HG03139 (cell line): ENCODE data around the gene PPP6R2.
"Not testable (repeated sequence)": the region's sequence is repeated elsewhere in the genome, so short reads cannot be mapped to it uniquely, and the experiment has no call there.

Experiments
- ATAC-seq: cut with Tn5 transposase; IDR thresholded peaks from one replicate; pipeline ENCODE4 v1.9.1; 2021; ENCODE audit not compliant: unreplicated experiment

Gene PPP6R2

DNA sequence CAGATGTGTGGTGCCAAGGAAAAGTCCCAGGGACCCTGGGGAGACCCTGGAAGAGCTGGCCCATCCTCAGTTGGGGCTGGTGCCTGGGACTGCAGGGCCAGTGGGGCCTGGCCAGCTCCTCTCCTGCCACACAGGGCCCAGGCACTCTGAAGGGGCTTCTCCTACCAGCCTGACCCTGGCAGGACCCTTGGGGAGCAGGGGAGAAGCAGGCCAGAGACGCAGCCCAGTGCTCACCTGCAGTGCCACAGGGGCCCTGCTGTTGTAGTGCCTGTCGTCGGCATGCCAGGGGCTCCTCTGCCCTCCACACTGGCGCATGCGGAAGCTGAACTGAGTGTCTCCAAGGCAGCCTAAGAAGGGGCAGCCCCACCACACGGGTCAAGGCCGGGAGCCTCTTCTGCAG lies 25.5 kb upstream of the PPP6R2 start:
- ATAC-seq, result no peak

DNA sequence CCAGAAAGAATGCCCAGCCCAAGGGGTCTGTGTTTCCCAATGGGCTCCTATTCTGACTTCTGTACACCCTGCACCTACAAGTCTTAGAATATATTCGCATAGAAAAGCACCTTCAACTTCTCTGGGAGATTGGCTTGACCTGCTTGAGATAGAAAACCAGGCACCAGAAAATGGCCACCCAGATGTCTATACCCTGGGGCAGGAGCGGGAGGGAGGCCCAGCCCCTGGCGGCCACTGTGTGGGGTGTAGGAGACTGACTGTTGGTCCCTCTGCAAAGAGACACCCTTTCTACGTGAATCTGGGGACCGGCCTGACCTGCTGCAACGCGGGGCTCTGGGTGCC lies 24.8 kb upstream of the PPP6R2 start:
- ATAC-seq, result no peak

DNA sequence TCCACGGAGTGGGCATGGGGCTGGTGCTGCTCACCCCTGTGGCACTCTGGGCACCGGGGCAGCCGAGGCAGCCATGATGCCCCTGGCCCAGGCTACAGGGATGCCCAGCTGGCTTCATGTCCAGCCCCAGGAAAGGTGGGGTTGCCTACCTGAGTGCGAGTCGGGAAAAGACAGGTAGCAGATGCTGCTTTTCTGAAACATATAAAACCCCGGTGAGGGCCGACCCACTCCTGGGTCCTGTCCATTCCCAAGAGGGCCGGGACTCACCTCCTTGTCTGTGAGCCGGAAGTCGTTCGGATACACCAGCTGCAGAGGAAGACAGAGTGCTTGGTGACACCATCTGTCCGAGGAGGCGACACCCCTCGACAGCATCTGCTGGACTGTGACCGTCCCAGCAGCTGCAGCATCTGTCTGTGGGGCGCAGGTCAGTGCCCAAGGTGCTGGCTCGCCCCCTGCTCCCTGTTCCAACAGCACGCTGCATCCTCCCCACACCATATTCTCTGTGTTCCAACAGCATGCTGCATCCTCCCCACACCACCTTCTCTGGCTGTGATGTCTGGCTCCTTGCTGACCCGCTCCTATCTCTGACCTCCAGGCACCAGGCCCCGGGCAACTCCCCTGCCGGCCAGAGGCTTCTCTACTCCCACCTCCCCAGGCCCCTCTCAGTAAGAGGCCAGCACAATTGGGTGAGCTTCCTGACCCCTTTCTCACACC lies 24.3 kb upstream of the PPP6R2 start:
- ATAC-seq, result no peak

DNA sequence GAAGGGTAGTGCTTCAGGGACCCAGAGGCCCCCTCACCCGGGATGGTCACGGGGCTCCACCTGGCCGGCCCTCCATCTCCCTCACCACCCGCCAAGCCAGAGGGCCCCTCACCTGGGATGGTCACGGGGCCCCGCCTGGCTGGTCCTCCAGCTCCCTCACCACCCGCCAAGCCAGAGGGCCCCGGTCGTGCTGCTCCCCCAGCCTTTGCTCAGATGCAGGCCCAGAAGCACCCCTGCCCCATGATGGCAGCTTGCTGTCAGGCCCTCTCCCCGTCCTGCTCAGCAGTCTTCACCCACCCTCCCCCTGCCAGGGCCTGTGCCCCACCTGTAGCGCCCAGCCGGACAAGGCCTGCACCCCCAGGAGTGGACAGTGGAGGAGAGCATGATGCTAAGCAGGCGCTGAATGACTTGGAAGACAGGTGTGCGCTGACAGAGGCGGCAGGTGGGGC lies 23.6 kb upstream of the PPP6R2 start:
- no peak for ATAC-seq

DNA sequence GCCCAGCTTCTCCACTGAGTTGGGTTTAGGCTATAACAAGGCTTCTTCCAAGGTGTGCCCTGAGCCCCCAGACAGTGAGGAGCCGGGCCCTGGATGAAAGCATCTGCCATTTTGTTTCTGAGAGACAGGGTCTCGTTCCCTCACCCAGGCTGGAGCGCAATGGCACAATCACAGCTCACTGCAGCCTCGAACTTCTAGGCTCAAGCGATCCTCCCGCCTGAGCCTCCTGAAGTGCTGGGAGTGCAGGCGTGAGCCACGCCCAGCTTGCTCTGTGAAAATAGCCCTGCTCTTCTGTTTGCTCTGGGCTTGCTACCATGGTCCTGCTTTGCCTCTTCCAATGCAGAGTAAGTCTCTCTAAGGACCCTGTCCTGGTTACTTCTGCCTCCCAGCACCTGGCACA lies 23.0 kb upstream of the PPP6R2 start:
- ATAC-seq, result no peak

DNA sequence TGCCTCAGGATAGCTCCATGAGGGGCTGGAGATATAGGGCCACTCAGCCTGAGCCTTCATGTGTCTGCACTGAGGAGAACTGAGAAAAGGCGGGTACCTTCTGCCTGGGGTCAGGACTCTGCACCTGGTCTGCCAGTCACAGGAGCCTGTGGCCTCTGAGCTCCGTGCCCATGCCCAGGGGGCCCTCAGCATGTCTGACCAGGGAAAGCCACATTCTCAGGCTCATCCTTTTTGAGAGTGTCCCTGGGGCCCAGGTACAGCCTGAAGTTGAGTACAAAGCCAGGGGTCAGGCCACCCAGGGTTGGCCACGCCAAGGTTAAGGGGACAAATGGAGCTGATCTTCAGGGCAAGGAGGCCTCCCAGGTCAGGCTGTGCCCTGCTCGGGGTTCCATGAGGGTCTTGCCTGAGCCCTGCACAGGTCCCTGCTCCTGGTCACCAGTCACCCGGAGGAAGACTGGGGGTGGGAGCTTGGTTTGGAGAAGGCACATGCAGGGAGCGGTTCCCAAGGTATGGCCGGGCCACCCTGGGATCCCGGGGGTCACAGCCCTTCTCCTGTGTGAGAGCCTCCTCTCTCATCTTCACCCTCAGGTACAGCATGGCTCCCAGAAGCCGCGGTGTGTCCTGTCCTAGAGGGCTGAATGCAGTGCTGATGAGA lies 22.3 kb upstream of the PPP6R2 start:
- ATAC-seq, result no peak

DNA sequence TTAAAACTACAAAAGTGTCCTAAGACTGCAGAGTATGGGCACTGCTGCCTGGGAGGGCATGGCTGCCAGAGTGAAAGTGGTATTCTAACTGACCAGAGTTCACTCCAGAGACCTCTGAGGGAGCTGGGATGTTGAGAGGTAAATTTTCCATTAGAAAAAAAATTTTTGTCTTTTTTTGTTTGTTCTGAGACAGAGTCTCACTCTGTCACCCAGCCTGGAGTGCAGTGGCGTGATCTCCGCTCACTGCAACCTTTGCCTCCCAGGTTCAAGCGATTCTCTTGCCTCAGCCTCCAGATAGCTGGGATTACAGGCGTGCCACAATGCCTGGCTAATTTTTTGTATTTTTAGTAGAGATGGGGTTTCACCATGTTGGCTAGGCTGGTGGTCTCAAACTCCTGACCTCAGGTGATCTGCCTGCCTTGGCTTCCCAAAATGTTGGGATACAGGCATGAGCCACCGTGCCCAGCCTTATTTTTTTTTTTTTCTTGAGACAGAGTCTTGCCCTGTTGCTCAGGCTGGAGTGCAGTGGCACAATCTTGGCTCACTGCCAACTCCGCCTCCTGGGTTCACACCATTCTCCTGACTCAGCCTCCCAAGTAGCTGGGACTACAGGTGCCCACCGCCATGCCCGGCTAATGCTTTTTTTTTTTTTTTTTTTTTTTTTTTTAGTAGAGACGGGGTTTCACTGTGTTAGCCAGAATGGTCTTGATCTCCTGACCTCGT lies 20.6 kb upstream of the PPP6R2 start:
- ATAC-seq, result not testable (repeated sequence)

DNA sequence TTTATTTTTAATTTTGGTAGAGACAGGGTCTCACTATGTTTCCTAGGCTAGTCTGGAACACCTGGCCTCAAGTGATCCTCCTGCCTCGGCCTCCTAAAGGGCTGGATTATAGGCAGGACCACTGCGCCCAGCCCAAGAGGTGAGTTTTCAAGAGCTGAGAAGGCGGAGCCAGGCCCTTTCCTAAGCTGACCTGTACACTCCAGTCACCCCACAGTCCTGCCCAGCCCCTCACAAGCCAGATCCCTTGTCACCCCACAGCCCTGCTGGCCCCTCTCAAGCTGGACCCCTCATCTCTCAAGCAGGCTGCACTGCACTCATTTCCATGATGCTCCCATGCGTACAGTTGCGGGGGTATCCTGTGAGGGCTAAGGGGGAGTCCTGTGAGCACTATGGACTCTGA lies 19.2 kb upstream of the PPP6R2 start:
- no peak for ATAC-seq

DNA sequence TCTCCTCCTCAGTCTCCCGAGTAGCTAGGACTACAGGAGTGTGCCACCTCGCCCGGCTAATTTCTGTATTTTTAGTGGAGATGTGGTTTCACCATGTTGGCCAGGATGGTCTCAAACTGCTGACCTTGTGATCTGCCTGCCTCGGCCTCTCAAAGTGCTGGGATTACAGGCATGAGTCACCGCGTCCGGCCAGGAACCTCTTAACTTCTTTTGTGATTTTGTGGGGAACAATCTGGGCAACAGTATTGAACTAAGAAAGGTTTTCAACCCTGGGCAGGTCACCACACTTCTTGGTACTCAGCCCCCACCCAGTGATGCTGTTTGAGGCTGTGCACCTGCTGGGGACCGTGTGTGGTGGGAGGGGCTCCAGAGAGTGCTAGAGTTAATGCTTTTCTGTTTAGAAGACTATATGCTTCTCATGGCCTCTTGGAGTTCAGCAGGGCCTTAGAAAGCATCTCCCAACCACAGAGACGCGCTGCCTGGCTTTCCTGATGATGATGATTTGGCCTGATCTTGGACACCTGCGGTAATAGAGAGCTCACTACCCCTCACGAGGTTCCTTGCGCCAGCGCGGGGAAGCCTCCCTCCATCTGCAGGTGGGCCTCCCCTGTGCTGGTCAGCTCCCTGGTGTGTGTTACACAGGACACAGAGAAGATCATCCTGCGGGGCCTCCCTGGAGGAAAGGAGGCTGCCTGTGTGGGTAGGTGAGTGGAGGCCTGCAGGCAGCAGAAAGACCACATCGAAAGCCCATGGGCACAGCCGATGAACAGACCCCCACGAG lies 17.5 kb upstream of the PPP6R2 start:
- ATAC-seq, result no peak

DNA sequence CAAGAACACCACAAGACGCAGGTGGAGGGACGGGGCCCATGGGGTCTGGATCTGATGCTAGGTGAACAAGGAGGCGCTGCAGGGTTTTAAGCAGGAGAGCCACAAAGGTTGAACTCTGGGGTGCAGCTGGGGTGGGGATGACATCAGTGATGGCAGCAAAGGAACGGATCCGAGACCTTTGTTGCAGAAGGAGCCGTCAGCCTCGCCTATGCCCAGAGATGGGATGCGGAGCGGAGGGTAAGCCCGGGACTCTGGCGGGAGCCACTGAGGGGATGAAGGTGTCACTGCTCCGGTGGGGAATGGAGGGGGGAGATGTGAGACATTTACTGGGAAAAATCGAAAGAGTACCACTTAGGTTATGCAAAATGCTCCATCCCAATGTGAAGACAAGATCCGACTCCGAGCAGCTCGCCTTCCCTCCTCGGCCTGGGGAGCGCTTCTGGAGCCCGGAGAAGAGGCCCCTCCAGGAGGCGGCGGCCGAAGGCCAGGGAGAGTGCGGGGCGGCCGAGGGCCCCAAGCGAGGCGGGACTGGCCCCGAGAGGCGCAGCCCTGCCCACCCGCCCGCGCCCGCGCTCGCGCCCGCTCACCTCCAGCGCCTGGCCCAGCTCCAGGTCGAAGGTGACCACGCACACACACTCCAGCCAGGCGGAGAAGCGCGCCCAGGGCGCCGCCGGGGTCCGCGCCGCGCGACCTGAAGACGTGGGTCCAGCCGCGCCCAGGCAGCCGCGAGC lies 16.7 kb upstream of the PPP6R2 start:
- no peak for ATAC-seq

DNA sequence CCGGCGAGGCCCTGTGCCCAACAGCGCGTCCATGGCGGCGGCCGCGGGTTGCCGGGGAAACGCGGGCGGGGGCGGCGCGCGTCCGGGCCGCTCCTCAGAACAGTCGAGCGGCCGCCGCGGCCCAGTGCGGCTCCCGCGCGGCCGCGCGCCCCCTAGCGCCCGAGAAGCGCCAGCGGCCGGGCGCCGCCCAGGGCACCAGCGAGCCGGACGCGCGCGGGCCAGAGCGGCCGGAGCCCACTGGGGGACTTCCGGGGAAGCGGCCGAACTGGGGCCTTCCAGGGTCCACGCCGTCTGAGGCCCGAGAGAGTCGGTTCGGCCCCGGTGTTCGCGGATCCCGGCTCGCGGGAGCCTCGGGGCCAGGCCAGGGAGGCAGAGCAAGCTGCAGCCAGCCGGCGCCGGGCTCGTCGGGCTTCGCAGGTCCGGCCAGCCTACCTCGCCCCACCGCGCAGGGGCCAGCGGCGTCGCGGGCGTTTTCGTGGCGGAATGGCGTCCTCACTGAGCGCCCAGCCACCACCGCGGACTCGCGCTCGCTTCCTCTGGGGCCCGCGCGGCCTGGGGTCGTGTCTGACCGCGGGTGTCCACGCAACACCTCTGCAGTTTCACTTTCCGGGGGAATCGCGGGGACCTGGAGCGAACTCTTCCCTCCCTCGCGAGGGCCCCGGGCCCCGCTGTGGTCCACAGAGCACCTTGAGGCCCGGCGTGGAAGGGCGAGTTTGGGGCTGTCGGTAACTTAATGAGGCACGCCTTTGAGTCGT lies 16.0 kb upstream of the PPP6R2 start, which contains the start of gene DENND6B:
Gene DENND6B (minus strand): TSS at position 57 of the 755 bp plus-strand sequence. CDS start 24 bp downstream, at position 33.
- peak; percentile 88 for ATAC-seq

DNA sequence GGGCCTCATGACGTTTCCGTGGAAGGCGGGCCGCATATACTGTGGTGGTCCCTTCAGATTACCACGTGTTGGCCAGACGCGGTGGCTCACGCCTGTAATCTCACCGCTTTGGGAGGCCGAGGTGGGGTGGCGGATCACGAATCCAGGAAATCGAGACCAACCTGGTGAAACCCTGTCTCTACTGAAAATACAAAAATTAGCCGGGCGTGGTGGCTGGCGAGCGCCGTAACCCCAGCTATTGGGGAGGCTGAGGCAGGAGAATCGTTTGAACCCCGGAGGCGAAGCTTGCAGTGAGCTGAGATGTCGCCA lies 15.5 kb upstream of the PPP6R2 start:
- ATAC-seq, result no peak

DNA sequence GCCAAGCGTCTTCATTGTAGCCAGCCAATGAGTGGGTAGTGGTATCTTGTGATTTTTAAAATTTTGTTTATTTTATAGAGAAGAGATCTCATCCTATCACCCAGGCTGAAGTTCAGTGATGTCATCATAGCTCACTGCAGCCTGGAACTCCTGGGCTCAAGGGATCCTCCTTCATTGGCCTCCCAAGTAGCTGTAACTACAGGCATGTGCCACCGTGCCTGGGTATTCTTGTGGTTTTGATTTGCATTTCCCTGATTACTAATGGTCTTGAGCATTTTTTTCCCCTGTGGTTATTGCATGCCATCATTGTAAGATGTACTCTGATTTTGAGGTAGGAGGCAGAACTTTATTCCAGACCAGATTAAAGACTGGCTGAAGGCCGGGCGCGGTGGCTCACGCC lies 13.9 kb upstream of the PPP6R2 start:
- no peak for ATAC-seq

DNA sequence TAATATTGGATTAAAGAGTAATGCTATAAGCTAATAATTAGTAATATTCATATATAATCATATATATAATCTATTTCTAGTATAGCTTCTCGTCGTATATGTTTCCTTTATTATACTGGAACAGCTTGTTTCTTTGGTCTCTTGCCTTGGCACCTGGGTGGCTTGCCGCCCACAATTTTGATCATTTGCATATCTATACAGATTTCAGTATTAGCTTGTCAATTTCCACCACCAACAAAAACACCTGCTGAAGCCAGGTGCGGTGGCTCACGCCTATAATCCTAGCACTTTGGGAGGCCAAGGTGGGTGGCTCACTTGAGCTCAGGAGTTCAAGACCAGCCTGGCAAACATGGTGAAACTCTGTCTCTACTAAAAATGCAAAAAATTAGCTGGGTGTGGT lies 8.7 kb upstream of the PPP6R2 start:
- ATAC-seq, result not testable (repeated sequence)

DNA sequence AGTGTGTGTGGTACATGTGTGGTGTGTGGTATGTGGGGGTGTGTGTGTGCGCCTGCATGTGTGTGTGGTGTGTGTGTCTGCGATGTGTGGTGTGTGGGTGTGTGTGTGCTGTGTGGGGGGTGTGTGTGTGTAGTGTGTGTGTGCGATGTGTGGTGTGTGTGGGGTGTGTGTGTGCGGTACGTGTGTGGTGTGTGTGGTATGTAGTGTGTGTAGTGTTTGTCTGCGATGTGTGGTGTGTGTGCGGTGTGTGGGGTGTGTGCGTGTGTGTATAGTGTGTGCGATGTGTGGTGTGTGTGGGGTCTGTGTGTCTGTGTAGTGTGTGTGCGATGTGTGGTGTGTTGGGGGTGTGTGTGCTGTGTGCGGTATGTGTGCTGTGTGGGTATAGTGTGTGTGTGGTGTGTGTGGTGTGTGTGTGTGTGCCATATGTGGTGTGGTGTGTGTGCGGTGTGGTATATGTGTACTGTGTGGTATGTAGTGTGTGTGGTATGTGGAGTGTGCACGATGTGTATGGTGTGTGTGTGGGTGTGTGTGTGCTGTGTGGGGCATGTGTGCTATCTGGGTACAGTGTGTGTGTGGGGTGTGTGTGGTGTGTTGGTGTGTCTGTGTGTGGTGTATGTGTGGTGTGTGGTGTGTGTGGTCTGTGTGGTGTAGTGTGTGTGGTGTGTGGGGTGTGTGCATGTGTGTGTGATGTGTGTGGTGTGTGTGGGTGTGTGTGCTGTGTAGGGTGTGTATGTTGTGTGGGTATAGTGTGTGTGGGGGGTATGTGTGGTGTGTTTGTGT lies 5.7 kb upstream of the PPP6R2 start:
- ATAC-seq, result no peak

DNA sequence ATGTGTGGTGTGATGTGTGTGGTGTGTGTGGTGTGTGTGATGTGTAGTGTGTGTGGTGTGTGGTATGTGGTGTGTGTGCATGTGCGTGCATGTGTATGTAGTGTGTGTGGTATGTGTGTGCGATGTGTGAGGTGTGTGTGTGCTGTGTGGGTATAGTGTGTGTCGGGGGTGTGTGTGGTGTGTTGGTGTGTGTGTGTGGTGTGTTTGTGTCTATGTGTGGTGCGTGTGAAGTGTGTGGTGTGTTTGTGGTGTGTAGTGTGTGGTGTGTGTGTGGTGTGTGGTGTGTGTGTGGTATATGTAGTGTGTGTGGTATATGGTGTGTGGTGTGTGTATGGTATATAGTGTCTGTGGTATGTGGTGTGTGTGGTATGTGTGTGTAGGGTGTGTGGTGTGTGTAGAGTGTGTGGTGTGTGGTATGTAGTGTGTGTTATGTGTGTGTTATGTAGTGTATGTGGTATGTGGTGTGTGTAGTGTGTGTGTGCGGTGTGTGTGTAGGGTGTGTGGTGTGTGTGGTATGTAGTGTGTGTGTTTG lies 5.0 kb upstream of the PPP6R2 start:
- ATAC-seq, result no peak

DNA sequence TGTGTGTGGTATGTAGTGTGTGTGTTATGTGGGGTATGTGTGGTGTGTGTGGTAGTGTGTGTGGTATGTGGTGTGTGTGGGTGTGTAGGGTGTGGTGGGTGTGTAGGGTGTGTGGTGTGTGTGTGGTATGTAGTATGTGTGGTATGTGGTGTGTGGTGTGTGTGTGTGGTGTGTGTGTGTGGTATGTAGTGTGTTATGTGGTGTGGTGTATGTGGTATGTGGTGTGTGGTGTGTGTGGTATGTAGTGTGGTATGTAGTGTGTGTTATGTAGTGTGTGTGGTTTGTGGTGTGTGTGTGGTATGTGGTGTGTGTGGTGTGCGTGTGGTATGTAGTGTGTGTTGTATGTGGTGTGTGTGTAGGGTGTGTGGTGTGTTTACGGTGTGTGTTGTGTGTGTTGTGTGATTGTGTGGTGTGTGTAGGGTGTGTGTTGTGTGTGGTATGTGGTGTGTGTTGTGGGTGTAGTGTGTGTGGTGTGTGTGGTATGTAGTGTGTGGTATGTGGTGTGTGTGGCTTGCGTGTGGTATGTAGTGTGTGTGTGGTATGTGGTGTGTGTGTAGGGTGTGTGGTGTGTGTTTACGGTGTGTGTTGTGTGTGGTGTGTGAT lies 4.2 kb upstream of the PPP6R2 start:
- ATAC-seq, result no peak

DNA sequence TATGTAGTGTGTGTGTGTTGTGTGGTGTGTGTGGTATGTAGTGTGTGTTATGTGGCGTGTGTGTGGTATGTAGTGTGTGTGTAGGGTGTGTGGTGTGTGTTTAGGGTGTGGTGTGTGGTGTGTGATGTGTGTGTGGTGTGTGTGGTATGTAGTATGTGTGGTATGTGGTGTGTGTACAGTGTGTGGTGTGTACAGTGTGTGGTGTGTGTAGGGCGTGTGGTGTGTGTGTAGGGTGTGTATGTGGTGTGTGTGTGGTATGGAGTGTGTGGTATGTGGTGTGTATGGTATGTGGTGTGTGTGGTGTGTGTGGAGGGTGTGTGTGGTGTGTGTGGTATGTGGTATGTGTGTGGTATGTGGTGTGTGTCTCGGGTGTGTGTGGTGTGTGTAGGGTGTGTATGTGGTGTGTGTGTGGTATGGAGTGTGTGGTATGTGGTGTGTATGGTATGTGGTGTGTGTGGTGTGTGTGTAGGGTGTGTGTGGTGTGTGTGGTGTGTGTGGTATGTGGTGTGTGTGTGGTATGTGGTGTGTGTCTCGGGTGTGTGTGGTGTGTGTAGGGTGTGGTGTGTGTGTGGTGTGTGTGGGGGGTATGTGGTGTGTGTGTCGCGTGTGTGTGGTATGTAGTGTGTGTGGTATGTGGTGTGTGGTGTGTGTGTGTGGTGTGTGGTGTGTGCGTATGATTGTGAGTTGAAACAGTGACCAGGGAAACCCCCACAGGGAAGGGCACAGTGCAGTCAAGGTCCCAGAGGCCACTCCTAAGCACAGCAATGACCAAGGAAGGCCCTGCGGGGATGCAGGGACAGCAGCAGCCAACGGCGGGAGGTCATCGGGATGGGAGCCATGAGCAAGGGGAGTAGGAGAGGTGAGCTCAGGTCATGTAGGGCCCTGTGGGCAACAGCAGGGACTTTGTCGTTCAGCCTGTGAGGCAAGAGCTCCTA lies 2.9 kb upstream of the PPP6R2 start:
- no peak for ATAC-seq
